Thyroid gland (tissue), 4 donors: ENCODE results near the gene CCDC178.

Experiments used
- POLR2A ChIP-seq, 2 donors: fragments of 450-650 bp; IDR thresholded peaks; one replicate each; pipeline ENCODE4 v1.6.1; 2017; ENCODE audit warnings: antibody characterized with exemption in 2 of 2, mild to moderate bottlenecking in 2 of 2, moderate library complexity in 1 of 2
- TF ChIP-seq, protein P1 (sequence below), 6 experiments: fragments of 200-600 bp in 3 of 6; fragments of 450-650 bp in 3 of 6; sonication (generic) in 3 of 6; IDR thresholded peaks; one replicate each; pipeline ENCODE4 v1.5.1; 2016 to 2019; ENCODE audit warnings: antibody characterized with exemption in 6 of 6, mild to moderate bottlenecking in 2 of 6, inconsistent platforms in 1 of 6, moderate library complexity in 1 of 6

DNA sequence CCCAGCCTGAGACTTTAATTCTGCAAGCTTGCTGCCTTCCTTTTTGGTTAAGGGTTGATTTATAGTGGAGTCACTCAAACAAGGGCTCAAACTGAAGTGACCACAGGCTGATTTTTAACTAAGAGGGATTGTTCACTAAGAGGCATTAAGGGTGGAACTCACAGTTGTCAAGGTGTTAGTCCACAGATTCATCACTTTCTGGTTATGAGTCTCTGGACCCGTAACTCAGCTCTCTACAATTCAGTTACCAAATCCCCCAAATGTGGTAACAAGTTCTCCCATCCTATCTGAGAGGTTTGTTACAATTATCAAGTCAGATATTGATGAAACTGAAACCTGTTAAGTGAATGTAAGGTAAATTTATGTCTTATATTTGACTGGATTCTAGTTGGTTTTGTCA is 481.8 kb downstream of the CCDC178 start:
- TF ChIP-seq, protein P1, sequence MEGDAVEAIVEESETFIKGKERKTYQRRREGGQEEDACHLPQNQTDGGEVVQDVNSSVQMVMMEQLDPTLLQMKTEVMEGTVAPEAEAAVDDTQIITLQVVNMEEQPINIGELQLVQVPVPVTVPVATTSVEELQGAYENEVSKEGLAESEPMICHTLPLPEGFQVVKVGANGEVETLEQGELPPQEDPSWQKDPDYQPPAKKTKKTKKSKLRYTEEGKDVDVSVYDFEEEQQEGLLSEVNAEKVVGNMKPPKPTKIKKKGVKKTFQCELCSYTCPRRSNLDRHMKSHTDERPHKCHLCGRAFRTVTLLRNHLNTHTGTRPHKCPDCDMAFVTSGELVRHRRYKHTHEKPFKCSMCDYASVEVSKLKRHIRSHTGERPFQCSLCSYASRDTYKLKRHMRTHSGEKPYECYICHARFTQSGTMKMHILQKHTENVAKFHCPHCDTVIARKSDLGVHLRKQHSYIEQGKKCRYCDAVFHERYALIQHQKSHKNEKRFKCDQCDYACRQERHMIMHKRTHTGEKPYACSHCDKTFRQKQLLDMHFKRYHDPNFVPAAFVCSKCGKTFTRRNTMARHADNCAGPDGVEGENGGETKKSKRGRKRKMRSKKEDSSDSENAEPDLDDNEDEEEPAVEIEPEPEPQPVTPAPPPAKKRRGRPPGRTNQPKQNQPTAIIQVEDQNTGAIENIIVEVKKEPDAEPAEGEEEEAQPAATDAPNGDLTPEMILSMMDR (IDR thresholded peaks at IDR 0.05): no peak
- no peak for TF ChIP-seq POLR2A (IDR thresholded peaks at IDR 0.05)
